Measurements from ENCODE around the gene HDAC4. TPM values are rescaled to one million over a fixed set of nuclear protein-coding genes. Genes with fewer than 3 reads are reported as not detected.

HDAC4 gene
- total and polyA plus RNA-seq, 2 of the 8 experiments (the other 6 are each of a cell fraction or from before 2014, with no cell fraction given) = 15.4 to 31.5 TPM

DNA sequence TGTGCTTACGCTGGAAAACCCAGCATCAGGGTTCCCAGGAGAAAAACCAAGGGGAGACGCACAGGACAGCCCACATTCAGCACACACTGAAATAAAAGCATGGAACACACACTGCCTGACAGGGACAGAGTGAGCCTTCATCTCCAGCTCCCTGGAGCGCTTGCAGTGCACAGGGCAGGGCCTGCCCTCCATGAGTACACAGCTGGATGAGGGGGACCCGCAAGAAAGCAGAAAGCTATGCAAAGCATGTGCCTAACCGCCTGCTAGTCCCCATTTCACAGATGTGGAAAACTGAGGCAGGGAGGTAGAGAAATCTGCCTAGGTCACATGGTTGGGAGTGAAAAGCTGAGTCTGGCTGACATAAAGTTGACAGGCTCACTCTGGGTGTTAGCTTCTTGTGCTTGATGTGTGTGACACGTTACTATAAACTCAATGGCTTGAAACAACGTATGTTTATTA, 187.1 kb downstream of the HDAC4 start:
- Histone ChIP-seq H3K4me2 (ENCODE audit: insufficient read depth in 1 of 2, low read depth in 2 of 2, low read length in 2 of 2) (no peak overlapping the region; a peak in 1 of 4 replicates), H4K91ac (replicated peaks; ENCODE audit: insufficient read length, low read length) (no peak overlapping the region), H2BK5ac (ENCODE audit: low read depth, low read length) (no peak overlapping the region), H3K9ac (replicated peaks in 1 of 4; ENCODE audit: extremely low read depth in 1 of 4, low read depth in 3 of 4, low read length in 3 of 4) (no peak overlapping the region), H3K27me3 (replicated peaks in 1 of 4; ENCODE audit: control insufficient read depth in 3 of 4, extremely low read depth in 1 of 4, insufficient read depth in 3 of 4, low read length in 3 of 4) (no peaks in the 10 kb centered on the region), H2BK20ac (ENCODE audit: low read length) (no peak overlapping the region), H3K4ac (replicated peaks; ENCODE audit: insufficient read length, low read depth, low read length) (no peak overlapping the region), H3K23ac (ENCODE audit: insufficient read length) (no peak overlapping the region), H2BK12ac (ENCODE audit: low read depth, low read length) (no peak overlapping the region), H3K9me3 (ENCODE audit: insufficient read depth in 2 of 2, low read depth in 1 of 2, low read length in 1 of 2) (no peaks in the 10 kb centered on the region), H4K5ac (ENCODE audit: insufficient read length, low read depth, low read length) (no peak overlapping the region), H2BK120ac (replicated peaks; ENCODE audit: low read depth, low read length) (no peak overlapping the region), H4K8ac (ENCODE audit: extremely low read depth, insufficient read depth, low read length) (no peak overlapping the region), H2AK5ac (ENCODE audit: low read depth, low read length) (no peak overlapping the region), H3K4me1 (replicated peaks in 1 of 4; ENCODE audit: control insufficient read depth in 3 of 4, insufficient read depth in 4 of 4, low read length in 3 of 4) (peaks cover 2 to 14% (median 6%) of the 10 kb centered on the region in 4 experiments; a peak in 5 of 7 replicates), H3K4me3 (ENCODE audit: extremely low read depth in 1 of 4, insufficient read depth in 2 of 4, low read depth in 3 of 4, low read length in 4 of 4) (no peak overlapping the region), H3K56ac (replicated peaks; ENCODE audit: insufficient read length, low read depth, low read length) (no peak overlapping the region), H3K79me1 (ENCODE audit: low read depth, low read length) (peaks cover 17% of the 10 kb centered on the region), H3K36me3 (ENCODE audit: control insufficient read depth in 2 of 4, insufficient read depth in 4 of 4, low read length in 3 of 4) (no peaks in the 10 kb centered on the region), H3K23me2 (ENCODE audit: low read depth, low read length) (no peaks in the 10 kb centered on the region), H2AFZ (ENCODE audit: low read length) (no peak overlapping the region), H4K20me1 (replicated peaks in 1 of 2; ENCODE audit: control insufficient read depth in 1 of 2, insufficient read depth in 2 of 2, low read length in 2 of 2) (peaks cover 15 to 18% of the 10 kb centered on the region in 2 experiments), H3K79me2 (ENCODE audit: control insufficient read depth in 1 of 2, insufficient read depth in 2 of 2, low read length in 2 of 2) (peaks cover 0 to 81% of the 10 kb centered on the region in 2 experiments; a peak in 3 of 4 replicates), H2BK15ac (ENCODE audit: low read length) (no peak overlapping the region), H3K18ac (ENCODE audit: extremely low read depth, low read length) (no peak overlapping the region), H3K14ac (ENCODE audit: insufficient read length) (no peak overlapping the region), H3K27ac (ENCODE audit: low read depth, low read length) (no peak overlapping the region)
- CTCF ChIA-PET (ENCODE audit: partially characterized antibody) = interaction anchor here (0.8 to 1.8 kb wide), 5 partner anchors 13 to 70 kb away, joined by 3 to 8 read pairs (median 5); no protein-coding TSS in a partner anchor
- DNase-seq (ENCODE audit: low read depth in 1 of 2, low spot score in 2 of 2) (no peak), FAIRE-seq (no peak)
- WGBS, 2 experiments (ENCODE audit: extremely low coverage in 1 of 2, insufficient coverage in 1 of 2, insufficient read length in 1 of 2, insufficient replicate concordance in 2 of 2, low coverage in 1 of 2, low lambda C conversion rate in 2 of 2, missing lambda C conversion rate in 1 of 2) = 94% methylated on average over 7 of the region's 7 CpGs; no CpG with 5 or more reads in 1 of the 2 experiments
- POLR2A ChIA-PET (ENCODE audit: partially characterized antibody) = no interaction called here
- no peak for TF ChIP-seq SIX5 (IDR thresholded peaks at IDR 0.05; ENCODE audit: low read depth, low read length)
- no peak for TF ChIP-seq GABPA (IDR thresholded peaks at IDR 0.05; ENCODE audit: borderline replicate concordance, insufficient read depth, low read length)
- TF ChIP-seq KDM1A (IDR thresholded peaks at IDR 0.05; ENCODE audit: borderline replicate concordance, low read length) = peak; percentile 70; the same call in 1 of the 2 replicates
- TF ChIP-seq TCF12 (IDR thresholded peaks at IDR 0.05; ENCODE audit: low read depth, low read length) = no peak
- TF ChIP-seq, protein P1, sequence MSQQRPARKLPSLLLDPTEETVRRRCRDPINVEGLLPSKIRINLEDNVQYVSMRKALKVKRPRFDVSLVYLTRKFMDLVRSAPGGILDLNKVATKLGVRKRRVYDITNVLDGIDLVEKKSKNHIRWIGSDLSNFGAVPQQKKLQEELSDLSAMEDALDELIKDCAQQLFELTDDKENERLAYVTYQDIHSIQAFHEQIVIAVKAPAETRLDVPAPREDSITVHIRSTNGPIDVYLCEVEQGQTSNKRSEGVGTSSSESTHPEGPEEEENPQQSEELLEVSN (IDR thresholded peaks at IDR 0.05) = no peak

Measured in H1 (cell line).